DMS153 treated with DMSO at 0.1 percent for 48 hours (cell line): ENCODE data around the gene ROBO1.
A peak's percentile ranks its signal among the peaks of the same experiment; 100 is the strongest.
"Not testable (repeated sequence)": the region's sequence is repeated elsewhere in the genome, so short reads cannot be mapped to it uniquely, and the experiment has no call there.

ENCODE experiments used
- DNase-seq: peaks from one replicate; lab custom pipeline; 2025; ENCODE audit not compliant: unreplicated experiment; lab: John Stamatoyannopoulos, UW

ROBO1 gene

GRCh38 chr3:78724364-78724763 is 1043.4 kb downstream of the ROBO1 start:
- DNase-seq: not testable (repeated sequence)

GRCh38 chr3:78721771-78722543 is 1045.8 kb downstream of the ROBO1 start:
- no peak for DNase-seq

- DNase-seq: no peak
Measured at GRCh38 chr3:78718707-78719106, 1049.1 kb downstream of the ROBO1 start.

- DNase-seq: no peak
Measured at GRCh38 chr3:78717041-78717440, 1050.8 kb downstream of the ROBO1 start.

GRCh38 chr3:78712941-78713340 is 1054.9 kb downstream of the ROBO1 start:
- no peak for DNase-seq

GRCh38 chr3:78712270-78712669 is 1055.5 kb downstream of the ROBO1 start:
- DNase-seq: no peak

GRCh38 chr3:78708565-78709073 is 1059.2 kb downstream of the ROBO1 start:
- no peak for DNase-seq

- no peak for DNase-seq
Measured at GRCh38 chr3:78707609-78708008, 1060.2 kb downstream of the ROBO1 start.

- DNase-seq: no peak
Measured at GRCh38 chr3:78706906-78707523, 1060.8 kb downstream of the ROBO1 start.

GRCh38 chr3:78703944-78704343 is 1063.9 kb downstream of the ROBO1 start:
- no peak for DNase-seq

GRCh38 chr3:78701537-78701936 is 1066.3 kb downstream of the ROBO1 start:
- DNase-seq: no peak

GRCh38 chr3:78698431-78698830 is 1069.4 kb downstream of the ROBO1 start:
- DNase-seq: no peak

- DNase-seq: no peak
Measured at GRCh38 chr3:78697426-78697825, 1070.4 kb downstream of the ROBO1 start.

- DNase-seq: no peak
Measured at GRCh38 chr3:78690766-78691165, 1077.0 kb downstream of the ROBO1 start.

- peak; percentile 53 for DNase-seq
Measured at GRCh38 chr3:78689378-78689777, 1078.4 kb downstream of the ROBO1 start.

- DNase-seq: no peak
Measured at GRCh38 chr3:78687520-78687919, 1080.3 kb downstream of the ROBO1 start.

GRCh38 chr3:78683284-78683683 is 1084.5 kb downstream of the ROBO1 start:
- no peak for DNase-seq

- not testable (repeated sequence) for DNase-seq
Measured at GRCh38 chr3:78675119-78675805, 1092.5 kb downstream of the ROBO1 start.

GRCh38 chr3:78670746-78671145 is 1097.1 kb downstream of the ROBO1 start:
- no peak for DNase-seq

- DNase-seq: no peak
Measured at GRCh38 chr3:78670094-78670493, 1097.7 kb downstream of the ROBO1 start.

GRCh38 chr3:78668302-78668701 is 1099.5 kb downstream of the ROBO1 start:
- no peak for DNase-seq

- DNase-seq: no peak
Measured at GRCh38 chr3:78666470-78666800, 1101.4 kb downstream of the ROBO1 start.
